B cell (primary cell): ENCODE data around the gene AKT2. TPM values are rescaled to one million over a fixed set of nuclear protein-coding genes. Genes with fewer than 3 reads are reported as not detected.

Experiments used
- ATAC-seq: fragments of 200-7000 bp; cut with Tn5 transposase; one replicate; pipeline ENCODE4 v1.10.0; 2021; ENCODE audit warnings: low read depth, mild to moderate bottlenecking, moderate number of reproducible peaks, moderate library complexity
- CTCF ChIA-PET: fragments of 350-600 bp; sonication (Branson Sonifier 250); formaldehyde crosslinking; loops from one replicate; lab custom pipeline; 2021; ENCODE audit warnings: antibody characterized with exemption, inconsistent platforms; lab: Charles Lee
- POLR2A ChIA-PET: fragments of 350-600 bp; sonication (Branson Sonifier 250); formaldehyde crosslinking; loops from one replicate; lab custom pipeline; 2021; ENCODE audit warnings: antibody characterized with exemption; lab: Charles Lee
- DNase-seq: peaks from one replicate; pipeline ENCODE4 v3.0.0; 2013
- H2AFZ ChIP-seq: 2 replicates; pipeline ENCODE4 v1.6.1; 2012; ENCODE audit warnings: mild to moderate bottlenecking, low read depth, low read length; ENCODE audit not compliant: insufficient read depth, poor library complexity, severe bottlenecking
- H3K27ac ChIP-seq, 2 donors: 1 replicate in 1 of 2; 2 replicates in 1 of 2; pipeline ENCODE4 v1.5.1; 2012 to 2013; ENCODE audit warnings: low read length in 2 of 2, mild to moderate bottlenecking in 2 of 2, moderate library complexity in 1 of 2
- H3K27me3 ChIP-seq, 4 experiments: fragments of 200-600 bp in 1 of 4; sonication (generic) in 1 of 4; replicated peaks in 1 of 4; 1 replicate in 2 of 4; 2 replicates in 2 of 4; pipeline versions ENCODE4 v1.6.1 to v1.7.0; 2013 to 2016; ENCODE audit warnings: low read length in 3 of 4, mild to moderate bottlenecking in 2 of 4, mixed read lengths in 1 of 4, moderate library complexity in 1 of 4; ENCODE audit not compliant: insufficient read depth in 4 of 4, control insufficient read depth in 3 of 4; ENCODE audit errors: control extremely low read depth in 1 of 4
- H3K36me3 ChIP-seq, 2 experiments: replicated peaks in 1 of 2; 1 replicate in 1 of 2; 2 replicates in 1 of 2; pipeline versions ENCODE4 v1.6.1 to v1.7.1; 2013; ENCODE audit warnings: low read length in 1 of 2; ENCODE audit not compliant: insufficient read depth in 2 of 2, control insufficient read depth in 1 of 2; ENCODE audit errors: control extremely low read depth in 1 of 2, extremely low read depth in 1 of 2
- H3K4me1 ChIP-seq, 2 donors: fragments of 200-600 bp in 1 of 2; sonication (generic) in 1 of 2; 1 replicate in 1 of 2; 2 replicates in 1 of 2; pipeline versions ENCODE4 v1.5.1 to v1.6.1; 2013 to 2017; ENCODE audit warnings: low read length in 2 of 2; ENCODE audit not compliant: control insufficient read depth in 2 of 2, insufficient read depth in 2 of 2
- H3K4me2 ChIP-seq: replicated peaks from 2 replicates; pipeline ENCODE3; 2012; ENCODE audit warnings: mild to moderate bottlenecking, low read depth, low read length; ENCODE audit not compliant: poor library complexity, severe bottlenecking
- H3K4me3 ChIP-seq, 5 experiments: fragments of 200-600 bp in 1 of 5; sonication (generic) in 1 of 5; 1 replicate in 3 of 5; 2 replicates in 2 of 5; pipeline versions ENCODE4 v1.5.1 to v1.7.0; 2011 to 2016; ENCODE audit warnings: low read length in 4 of 5, mild to moderate bottlenecking in 4 of 5, low read depth in 2 of 5, control low read depth in 1 of 5, moderate library complexity in 1 of 5; ENCODE audit not compliant: insufficient read depth in 1 of 5; ENCODE audit errors: control extremely low read depth in 1 of 5, extremely low read depth in 1 of 5
- H3K79me2 ChIP-seq: fragments of 200-600 bp; sonication (generic); one replicate; pipeline ENCODE4 v1.6.0; 2016; ENCODE audit warnings: low read length; ENCODE audit not compliant: control insufficient read depth, insufficient read depth
- H3K9ac ChIP-seq: fragments of 200-600 bp; sonication (generic); 2 replicates; pipeline ENCODE4 v1.6.1; 2017; ENCODE audit warnings: mild to moderate bottlenecking, low read length, moderate library complexity
- H3K9me3 ChIP-seq, 3 donors: one replicate each; pipeline versions ENCODE4 v1.6.1 to v1.7.1; 2013; ENCODE audit warnings: low read length in 2 of 3; ENCODE audit not compliant: control insufficient read depth in 2 of 3, insufficient read depth in 1 of 3; ENCODE audit errors: control extremely low read depth in 1 of 3
- H4K20me1 ChIP-seq: 2 replicates; pipeline ENCODE4 v1.6.0; 2012; ENCODE audit warnings: mild to moderate bottlenecking, low read length; ENCODE audit not compliant: insufficient read depth, control insufficient read depth, poor library complexity, severe bottlenecking
- H3K27ac Mint-ChIP-seq: one replicate; pipeline ENCODE4 v1.8.0; 2021; ENCODE audit warnings: mixed read lengths
- H3K27me3 Mint-ChIP-seq: one replicate; pipeline ENCODE4 v1.8.0; 2021; ENCODE audit warnings: mixed read lengths
- H3K4me1 Mint-ChIP-seq: one replicate; pipeline ENCODE4 v1.8.0; 2021; ENCODE audit warnings: mixed read lengths
- H3K4me3 Mint-ChIP-seq: one replicate; pipeline ENCODE4 v1.8.0; 2021; ENCODE audit warnings: mixed read lengths
- H3K9me3 Mint-ChIP-seq: one replicate; pipeline ENCODE4 v1.8.0; 2022; ENCODE audit warnings: mixed read lengths; ENCODE audit not compliant: insufficient read depth
- CTCF ChIP-seq: fragments of 200-600 bp; IDR thresholded peaks from one replicate; pipeline ENCODE4 v1.8.0; 2022; ENCODE audit warnings: antibody characterized with exemption, mild to moderate bottlenecking
- EZH2 ChIP-seq: IDR thresholded peaks from 2 replicates; pipeline ENCODE4 v1.6.1; 2012; ENCODE audit warnings: borderline replicate concordance, low read depth, mild to moderate bottlenecking, moderate library complexity, low read length; ENCODE audit not compliant: insufficient read depth, poor library complexity, severe bottlenecking
- WGBS: methylation state at CpG from one replicate; pipeline ENCODE4 v1.1.5; 2013; ENCODE audit warnings: missing lambda C conversion rate; ENCODE audit not compliant: insufficient coverage; 5-methylcytosine and 5-hydroxymethylcytosine counted together
- intact Hi-C: fragments of 100-400 bp; cut with micrococcal nuclease; formaldehyde crosslinking; loops from one replicate; pipeline ENCODE4 v1.10.0; 2022
- polyA plus RNA-seq: library from polyadenylated mRNA; depleted of rRNA; stranded (reverse); fragments of >200 nt; gene quantifications from 2 replicates; pipeline ENCODE4 v1.2.3, GENCODE V29; 2012
- total RNA-seq, 2 donors: library from RNA; stranded (reverse); fragments of 120-200 nt in 1 of 2; gene quantifications; 1 replicate in 1 of 2; 2 replicates in 1 of 2; pipeline versions ENCODE4 v1.2.3 to v1.2.4, GENCODE V29; 2013 to 2022

Gene AKT2
- total and polyA plus RNA-seq, 2 donors (not counting 1 experiment from before 2014, with no cell fraction given): 195 to 243 TPM

GRCh38 chr19:40228863-40229262 lies 56.3 kb downstream of the AKT2 start:
- Histone ChIP-seq H3K4me3 (no peak overlapping the region), H3K4me1 (peaks cover 15 to 21% of the 10 kb centered on the region in 2 donors), H3K9me3 (peaks cover 0 to 20% (median 0%) of the 10 kb centered on the region in 3 donors), H2AFZ (no peak overlapping the region), H3K4me2 (no peak overlapping the region), H3K27ac (no peak overlapping the region), H3K79me2 (no peaks in the 10 kb centered on the region), H3K36me3 (peaks cover 0 to 10% of the 10 kb centered on the region in 2 experiments), H4K20me1 (no peaks in the 10 kb centered on the region), H3K9ac (no peak overlapping the region), H3K27me3 (peaks cover 0 to 30% (median 25%) of the 10 kb centered on the region in 4 experiments)
- no peak for TF ChIP-seq EZH2
- no peak for TF ChIP-seq CTCF
- H3K4me1 Mint-ChIP-seq: peaks cover 14% of the 10 kb centered on the region
- no peak for ATAC-seq
- CTCF ChIA-PET: interaction anchor here (0.9 kb wide), 1 partner anchor 89 kb away, joined by 3 read pairs; no protein-coding TSS in a partner anchor
- H3K27me3 Mint-ChIP-seq: peaks cover 17% of the 10 kb centered on the region
- no peaks in the 10 kb centered on the region for H3K9me3 Mint-ChIP-seq
- H3K27ac Mint-ChIP-seq: no peak overlapping the region
- intact Hi-C loops: no loop called here
- WGBS: 100% methylated on average over 5 of the region's 5 CpGs
- no peak for DNase-seq
- H3K4me3 Mint-ChIP-seq: no peak overlapping the region
- POLR2A ChIA-PET: interaction anchor here (0.6 kb wide), 1 partner anchor 1097 kb away, joined by 6 read pairs; no protein-coding TSS in a partner anchor

GRCh38 chr19:40228346-40228745 lies 56.8 kb downstream of the AKT2 start:
- Histone ChIP-seq H3K4me3 (no peak overlapping the region), H3K36me3 (peaks cover 0 to 5% of the 10 kb centered on the region in 2 experiments), H4K20me1 (no peaks in the 10 kb centered on the region), H3K9me3 (peaks cover 0 to 20% (median 0%) of the 10 kb centered on the region in 3 donors), H3K27ac (no peak overlapping the region), H3K9ac (no peak overlapping the region), H3K79me2 (no peaks in the 10 kb centered on the region), H3K4me2 (no peak overlapping the region), H3K27me3 (peaks cover 0 to 35% (median 27%) of the 10 kb centered on the region in 4 experiments), H2AFZ (no peak overlapping the region), H3K4me1 (peaks cover 20 to 24% of the 10 kb centered on the region in 2 donors)
- H3K9me3 Mint-ChIP-seq: no peaks in the 10 kb centered on the region
- H3K27me3 Mint-ChIP-seq: peaks cover 17% of the 10 kb centered on the region
- intact Hi-C loops: no loop called here
- CTCF ChIA-PET: interaction anchor here (0.9 kb wide), 1 partner anchor 88 kb away, joined by 3 read pairs; no protein-coding TSS in a partner anchor
- H3K4me3 Mint-ChIP-seq: no peak overlapping the region
- ATAC-seq: no peak
- 66% methylated on average over 6 of the region's 10 CpGs for WGBS
- DNase-seq: no peak
- H3K4me1 Mint-ChIP-seq: peaks cover 14% of the 10 kb centered on the region
- H3K27ac Mint-ChIP-seq: no peak overlapping the region
- POLR2A ChIA-PET: no interaction called here
- TF ChIP-seq EZH2: no peak
- no peak for TF ChIP-seq CTCF
